CD14-positive monocyte (primary cell): Measurements from ENCODE around the gene ASPN. TPM values are rescaled to one million over a fixed set of nuclear protein-coding genes. Genes with fewer than 3 reads are reported as not detected.

Source experiments
- DNase-seq, 3 donors: peaks; one replicate each; pipeline ENCODE4 v3.0.0-alpha.2; 2011 to 2022
- H2AFZ ChIP-seq: 2 replicates; pipeline ENCODE4 v1.6.0; 2012; ENCODE audit warnings: mild to moderate bottlenecking, low read depth, low read length, inconsistent platforms; ENCODE audit not compliant: insufficient read depth, poor library complexity, severe bottlenecking
- H3K27ac ChIP-seq, 2 donors: 1 replicate in 1 of 2; 2 replicates in 1 of 2; pipeline ENCODE4 v1.5.1; 2012 to 2013; ENCODE audit warnings: low read length in 2 of 2, control low read depth in 1 of 2, inconsistent platforms in 1 of 2, low read depth in 1 of 2, mild to moderate bottlenecking in 1 of 2
- H3K27me3 ChIP-seq, 2 donors: one replicate each; pipeline versions ENCODE4 v1.6.0 to v1.6.1; 2011 to 2013; ENCODE audit warnings: low read length in 2 of 2; ENCODE audit not compliant: control insufficient read depth in 2 of 2, insufficient read depth in 2 of 2
- H3K36me3 ChIP-seq, 2 donors: replicated peaks in 1 of 2; 1 replicate in 1 of 2; 2 replicates in 1 of 2; pipeline versions ENCODE4 v1.5.1 to v1.6.1; 2012 to 2013; ENCODE audit warnings: low read length in 2 of 2, control low read depth in 1 of 2, inconsistent platforms in 1 of 2, mild to moderate bottlenecking in 1 of 2; ENCODE audit not compliant: insufficient read depth in 2 of 2, control insufficient read depth in 1 of 2
- H3K4me1 ChIP-seq, 2 donors: 1 replicate in 1 of 2; 2 replicates in 1 of 2; pipeline versions ENCODE4 v1.5.1 to v1.6.1; 2012 to 2013; ENCODE audit warnings: low read length in 2 of 2, control low read depth in 1 of 2, inconsistent platforms in 1 of 2, mild to moderate bottlenecking in 1 of 2, moderate library complexity in 1 of 2; ENCODE audit not compliant: insufficient read depth in 2 of 2, control insufficient read depth in 1 of 2
- H3K4me2 ChIP-seq: replicated peaks from 2 replicates; pipeline ENCODE3; 2012; ENCODE audit warnings: low read length, moderate library complexity, mild to moderate bottlenecking; ENCODE audit not compliant: poor library complexity, severe bottlenecking; ENCODE audit errors: extremely low read depth
- H3K4me3 ChIP-seq, 3 experiments: fragments of 200-600 bp in 1 of 3; sonication (generic) in 1 of 3; replicated peaks in 1 of 3; 1 replicate in 2 of 3; 2 replicates in 1 of 3; pipeline ENCODE4 v1.5.1; 2011 to 2013; ENCODE audit warnings: low read length in 3 of 3, mild to moderate bottlenecking in 3 of 3, control low read depth in 2 of 3, low read depth in 2 of 3, inconsistent platforms in 1 of 3, moderate library complexity in 1 of 3
- H3K79me2 ChIP-seq: 2 replicates; pipeline ENCODE4 v1.6.0; 2012; ENCODE audit warnings: mild to moderate bottlenecking, control low read depth, inconsistent platforms, low read length, moderate library complexity; ENCODE audit not compliant: insufficient read depth
- H3K9ac ChIP-seq: 2 replicates; pipeline ENCODE4 v1.6.0; 2017; ENCODE audit warnings: low read length, mild to moderate bottlenecking; ENCODE audit not compliant: insufficient read depth, poor library complexity, severe bottlenecking
- H3K9me3 ChIP-seq, 2 donors: replicated peaks in 1 of 2; 1 replicate in 1 of 2; 2 replicates in 1 of 2; pipeline versions ENCODE4 v1.5.1 to v1.6.1; 2012 to 2013; ENCODE audit warnings: low read length in 2 of 2, control low read depth in 1 of 2; ENCODE audit not compliant: control insufficient read depth in 1 of 2, insufficient read depth in 1 of 2
- H4K20me1 ChIP-seq: 2 replicates; pipeline ENCODE4 v1.6.0; 2012; ENCODE audit warnings: mild to moderate bottlenecking, low read length, control low read depth, moderate library complexity; ENCODE audit not compliant: insufficient read depth
- H3K27ac Mint-ChIP-seq, 7 donors: one replicate each; pipeline ENCODE4 v1.8.0; 2020; ENCODE audit warnings: mild to moderate bottlenecking in 7 of 7, mixed read lengths in 7 of 7, moderate library complexity in 6 of 7, inconsistent platforms in 2 of 7
- H3K27me3 Mint-ChIP-seq, 3 donors: one replicate each; pipeline ENCODE4 v1.8.0; 2021 to 2022; ENCODE audit warnings: low read depth in 3 of 3, mild to moderate bottlenecking in 3 of 3, mixed read lengths in 3 of 3, moderate library complexity in 3 of 3, inconsistent platforms in 1 of 3
- H3K36me3 Mint-ChIP-seq, 2 donors: one replicate each; pipeline ENCODE4 v1.8.0; 2020; ENCODE audit warnings: mixed read lengths in 2 of 2, inconsistent platforms in 1 of 2, mild to moderate bottlenecking in 1 of 2
- H3K4me1 Mint-ChIP-seq: one replicate; pipeline ENCODE4 v1.8.0; 2020; ENCODE audit warnings: mild to moderate bottlenecking, mixed read lengths
- H3K4me3 Mint-ChIP-seq, 2 donors: one replicate each; pipeline ENCODE4 v1.8.0; 2020; ENCODE audit warnings: mild to moderate bottlenecking in 2 of 2, mixed read lengths in 2 of 2, moderate library complexity in 1 of 2
- H3K9me3 Mint-ChIP-seq, 7 donors: one replicate each; pipeline ENCODE4 v1.8.0; 2020 to 2022; ENCODE audit warnings: mixed read lengths in 7 of 7, mild to moderate bottlenecking in 6 of 7, moderate library complexity in 6 of 7, inconsistent platforms in 2 of 7
- CTCF ChIP-seq: fragments of 200-600 bp; IDR thresholded peaks from one replicate; pipeline ENCODE4 v1.8.0; 2022; ENCODE audit warnings: antibody characterized with exemption, mild to moderate bottlenecking
- WGBS: methylation state at CpG from one replicate; pipeline ENCODE4 v1.1.5; 2013; ENCODE audit warnings: missing lambda C conversion rate; ENCODE audit not compliant: insufficient coverage; 5-methylcytosine and 5-hydroxymethylcytosine counted together
- intact Hi-C, 2 donors: fragments of 100-400 bp; cut with micrococcal nuclease; formaldehyde crosslinking; loops; one replicate each; pipeline versions ENCODE4 v1.15.0 to v1.15.1; 2023
- polyA plus RNA-seq, 3 donors: library from polyadenylated mRNA; depleted of rRNA in 1 of 3; unstranded in 2 of 3; stranded (reverse) in 1 of 3; fragments of 300-500 nt in 2 of 3; fragments of >200 nt in 1 of 3; fragmentation: Illumina TruSeq in 2 of 3; gene quantifications; 1 replicate in 2 of 3; 2 replicates in 1 of 3; pipeline ENCODE4 v1.2.3, GENCODE V29; 2012 to 2021

The ASPN gene
- polyA plus RNA-seq, 3 donors = not detected

- H3K27me3 Mint-ChIP-seq = peaks cover 0 to 3% (median 0%) of the 10 kb centered on the region in 3 donors
- H3K4me1 Mint-ChIP-seq = peaks cover 7% of the 10 kb centered on the region
- no peak for DNase-seq
- H3K4me3 Mint-ChIP-seq = no peak overlapping the region
- intact Hi-C loops = no loop called here
- TF ChIP-seq CTCF = no peak
- WGBS = 96% methylated on average over 3 of the region's 3 CpGs
- H3K36me3 ChIP-seq = no peaks in the 10 kb centered on the region
- H3K36me3 Mint-ChIP-seq = peaks cover 1 to 3% of the 10 kb centered on the region in 2 donors
- no peak overlapping the region for H3K4me3 ChIP-seq
- H3K9me3 ChIP-seq = no peaks in the 10 kb centered on the region
- H3K4me1 ChIP-seq = no peaks in the 10 kb centered on the region
- H4K20me1 ChIP-seq = no peaks in the 10 kb centered on the region
- no peak overlapping the region for H3K4me2 ChIP-seq
- no peak overlapping the region for H2AFZ ChIP-seq
- H3K9me3 Mint-ChIP-seq = no peaks in the 10 kb centered on the region
- H3K27ac Mint-ChIP-seq = no peak overlapping the region
- no peaks in the 10 kb centered on the region for H3K27me3 ChIP-seq
- no peak overlapping the region for H3K27ac ChIP-seq
- H3K9ac ChIP-seq = no peak overlapping the region
- no peaks in the 10 kb centered on the region for H3K79me2 ChIP-seq
Measured at GRCh38 chr9:92492781-92493401, 10.6 kb upstream of the ASPN start.

- no peak overlapping the region for H3K4me3 Mint-ChIP-seq
- peak overlapping the region in 2 of 7 donors; percentile 57 to 60 for H3K27ac Mint-ChIP-seq
- 86% methylated on average over 2 of the region's 4 CpGs for WGBS
Measured at GRCh38 chr9:92488681-92489550, 6.6 kb upstream of the ASPN start.

More at GRCh38 chr9:92488681-92489550, 6.6 kb upstream of the ASPN start:
- DNase-seq = no peak
- Mint-ChIP-seq H3K9me3 (no peaks in the 10 kb centered on the region), H3K27me3 (peaks cover 0 to 3% (median 0%) of the 10 kb centered on the region in 3 donors), H3K36me3 (peaks cover 0 to under 1% of the 10 kb centered on the region in 2 donors), H3K4me1 (peaks cover 11% of the 10 kb centered on the region)
- no peak overlapping the region for H2AFZ ChIP-seq
- no peaks in the 10 kb centered on the region for H3K36me3 ChIP-seq
- no peaks in the 10 kb centered on the region for H3K27me3 ChIP-seq
- intact Hi-C loops = no loop called here
- no peaks in the 10 kb centered on the region for H3K79me2 ChIP-seq
- no peak overlapping the region for H3K9ac ChIP-seq
- no peak overlapping the region for H3K4me2 ChIP-seq
- no peaks in the 10 kb centered on the region for H3K4me1 ChIP-seq
- TF ChIP-seq CTCF = no peak
- H4K20me1 ChIP-seq = no peaks in the 10 kb centered on the region
- no peak overlapping the region for H3K4me3 ChIP-seq
- no peak overlapping the region for H3K27ac ChIP-seq
- H3K9me3 ChIP-seq = no peaks in the 10 kb centered on the region
